Measurements from ENCODE around the gene ZCCHC10.
"Not testable (repeated sequence)": the region's sequence is repeated elsewhere in the genome, so short reads cannot be mapped to it uniquely, and the experiment has no call there.

Gene ZCCHC10

GRCh38 chr5:133041157-133041784, 14.9 kb upstream of the ZCCHC10 start:
- no peak for DNase-seq

- not testable (repeated sequence) for DNase-seq
These were observed 10.3 kb upstream of the ZCCHC10 start for GRCh38 chr5:133036677-133037076.

GRCh38 chr5:133035224-133035623, 8.9 kb upstream of the ZCCHC10 start:
- DNase-seq: no peak

- no peak for DNase-seq
These were observed 7.7 kb upstream of the ZCCHC10 start for GRCh38 chr5:133034064-133034463.

- no peak for DNase-seq
These were observed 6.7 kb upstream of the ZCCHC10 start for GRCh38 chr5:133032852-133033742.

- DNase-seq: no peak
These were observed 4.1 kb upstream of the ZCCHC10 start for GRCh38 chr5:133030343-133031005.

- DNase-seq: no peak
These were observed 3.1 kb upstream of the ZCCHC10 start for GRCh38 chr5:133029416-133029815.

- DNase-seq: no peak
These were observed 360 bp upstream of the ZCCHC10 start for GRCh38 chr5:133026664-133027153.

GRCh38 chr5:133019471-133019870, 6.9 kb downstream of the ZCCHC10 start:
- not testable (repeated sequence) for DNase-seq

- no peak for DNase-seq
These were observed 8.4 kb downstream of the ZCCHC10 start for GRCh38 chr5:133017964-133018363.

GRCh38 chr5:133015466-133015865, 10.9 kb downstream of the ZCCHC10 start:
- no peak for DNase-seq

- not testable (repeated sequence) for DNase-seq
These were observed 17.9 kb downstream of the ZCCHC10 start for GRCh38 chr5:133008455-133008854.

- no peak for DNase-seq
These were observed 19.7 kb downstream of the ZCCHC10 start for GRCh38 chr5:133006653-133007052.

- DNase-seq: no peak
These were observed 27.1 kb downstream of the ZCCHC10 start for GRCh38 chr5:132999246-132999645.

GRCh38 chr5:132998556-132998955, 27.8 kb downstream of the ZCCHC10 start:
- no peak for DNase-seq

GRCh38 chr5:132996307-132996706, 30.0 kb downstream of the ZCCHC10 start:
- DNase-seq: no peak

- no peak for DNase-seq
These were observed 38.6 kb downstream of the ZCCHC10 start for GRCh38 chr5:132987531-132988408.

GRCh38 chr5:132982971-132983370, 43.4 kb downstream of the ZCCHC10 start:
- DNase-seq: not testable (repeated sequence)

- no peak for DNase-seq
These were observed 45.1 kb downstream of the ZCCHC10 start for GRCh38 chr5:132981288-132981687.

GRCh38 chr5:132979976-132980375, 46.4 kb downstream of the ZCCHC10 start:
- DNase-seq: no peak

- no peak for DNase-seq
These were observed 46.9 kb downstream of the ZCCHC10 start for GRCh38 chr5:132979367-132979940.

- DNase-seq: no peak
These were observed 49.5 kb downstream of the ZCCHC10 start for GRCh38 chr5:132976852-132977251.
